Effector CD4-positive, alpha-beta T cell (primary cell): ENCODE results near the gene NMNAT3. TPM values are rescaled to one million over a fixed set of nuclear protein-coding genes. Genes with fewer than 3 reads are reported as not detected.

Experiments
- DNase-seq: peaks from one replicate; pipeline ENCODE4 v3.0.0-alpha.2; 2020
- total RNA-seq: gene quantifications from one replicate; lab custom pipeline; 2026; lab: John Stamatoyannopoulos, UW

NMNAT3 gene
- total RNA-seq = not detected

- DNase-seq = peak; percentile 57
Measured at GRCh38 chr3:139677388-139678155, at the start of gene NMNAT3. Gene NMNAT3 (minus strand): TSS chr3:139677972. CDS start chr3:139627724, 50,248 bp downstream.

- DNase-seq = no peak
Measured at GRCh38 chr3:139721370-139721769, 43.6 kb upstream of the NMNAT3 start.

- no peak for DNase-seq
Measured at GRCh38 chr3:139718415-139718814, 40.6 kb upstream of the NMNAT3 start.

DNA sequence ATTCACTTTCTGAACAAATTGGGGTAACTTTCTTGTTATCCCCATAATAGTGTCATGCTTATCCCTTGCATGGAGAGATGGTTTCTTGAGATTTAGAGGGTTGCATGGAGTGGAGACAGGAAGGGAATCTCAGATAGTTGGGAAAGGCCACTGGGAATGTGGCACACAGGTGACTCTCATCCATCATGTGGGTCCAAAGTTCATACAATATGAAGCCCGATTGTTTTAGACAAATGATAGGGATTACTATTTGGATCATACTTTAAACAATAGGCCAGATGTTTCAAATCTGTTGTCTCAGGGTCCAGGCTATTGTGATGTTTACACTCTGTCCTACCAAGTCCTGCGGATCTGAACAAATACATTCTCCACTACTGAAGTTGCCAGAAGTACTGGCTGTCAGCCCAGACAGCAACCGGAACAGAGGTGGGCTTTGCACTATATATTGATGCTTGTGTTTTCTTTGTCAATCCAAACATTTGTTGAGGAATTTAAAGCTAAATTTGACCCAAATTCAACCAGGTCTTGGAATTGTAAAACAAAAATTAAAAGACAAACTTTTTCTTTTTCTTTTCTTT is 39.2 kb upstream of the NMNAT3 start:
- DNase-seq = no peak

- no peak for DNase-seq
Measured at GRCh38 chr3:139715743-139716360, 38.1 kb upstream of the NMNAT3 start.

DNA sequence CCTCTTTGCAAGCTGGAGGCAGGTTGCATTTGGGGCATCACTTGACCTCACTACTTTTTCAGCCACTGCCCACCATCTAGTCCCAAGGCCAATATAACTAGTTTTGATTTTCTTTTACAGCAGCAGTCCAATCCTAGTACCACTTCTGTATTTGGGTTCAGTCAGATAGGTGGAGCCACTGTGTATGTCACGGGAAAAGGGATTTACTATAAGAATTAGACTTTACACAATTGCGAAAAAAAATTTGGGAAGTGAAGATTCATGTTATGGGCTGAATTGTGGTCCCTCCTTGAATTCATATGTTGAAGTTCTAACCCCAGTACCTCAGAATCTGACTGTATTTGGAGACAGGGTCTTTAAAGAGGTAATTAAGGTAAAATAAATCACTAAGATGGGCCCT is 37.4 kb upstream of the NMNAT3 start:
- DNase-seq = no peak

- DNase-seq = no peak
Measured at GRCh38 chr3:139710212-139710611, 32.4 kb upstream of the NMNAT3 start.

DNA sequence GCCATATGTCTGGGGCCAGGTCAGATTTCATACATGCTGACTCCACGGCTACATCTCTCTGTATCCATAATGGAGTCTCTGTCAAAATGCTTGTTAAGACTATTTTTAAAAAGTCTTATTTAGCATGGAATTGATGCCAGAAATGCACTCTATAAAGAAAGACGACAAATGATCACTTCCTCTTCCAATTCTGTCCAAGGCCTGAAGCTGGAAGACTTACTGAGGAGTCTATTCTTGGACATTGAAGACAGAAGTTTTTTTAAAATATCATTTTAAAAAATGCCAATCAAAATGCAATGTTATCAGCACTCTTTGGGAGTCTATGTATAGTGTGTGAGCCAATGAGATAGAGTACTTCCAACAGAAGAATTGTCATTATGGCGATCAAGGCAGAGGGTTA is 27.9 kb upstream of the NMNAT3 start:
- no peak for DNase-seq

DNA sequence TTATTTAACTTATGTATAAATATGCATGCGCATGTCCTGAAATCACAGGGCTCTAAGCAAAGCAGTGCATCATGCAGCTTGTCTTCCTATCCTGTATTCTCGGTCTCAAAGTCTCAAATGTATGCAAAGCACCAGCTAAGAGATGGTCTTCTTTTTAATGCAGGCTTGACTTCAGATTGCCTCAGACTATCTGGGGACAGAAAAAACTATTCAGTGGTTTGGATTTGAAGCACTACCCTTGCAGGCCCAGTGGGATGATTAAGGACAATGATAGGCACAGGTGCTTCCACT is 18.5 kb upstream of the NMNAT3 start:
- DNase-seq = no peak

- no peak for DNase-seq
Measured at GRCh38 chr3:139695426-139696313, 17.9 kb upstream of the NMNAT3 start.

DNA sequence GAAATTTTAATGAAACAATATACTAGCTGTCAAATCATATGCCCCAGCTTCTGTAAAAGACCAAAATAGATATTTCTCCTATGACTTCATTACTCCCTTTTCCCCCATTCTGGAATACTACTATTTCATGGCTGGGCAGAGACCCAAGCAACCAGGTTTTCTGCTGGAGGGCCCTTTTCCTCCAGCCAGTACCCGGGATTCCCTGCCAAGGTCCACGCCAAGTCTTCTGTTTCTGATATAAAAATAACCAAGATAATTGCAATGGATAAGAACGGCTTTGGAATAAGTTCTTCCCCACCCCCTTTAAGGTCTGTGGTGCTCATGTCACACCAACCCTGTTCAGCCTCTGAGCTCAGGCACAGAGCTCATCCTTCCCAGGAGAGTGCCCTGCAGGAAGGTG is 17.2 kb upstream of the NMNAT3 start:
- DNase-seq = no peak

DNA sequence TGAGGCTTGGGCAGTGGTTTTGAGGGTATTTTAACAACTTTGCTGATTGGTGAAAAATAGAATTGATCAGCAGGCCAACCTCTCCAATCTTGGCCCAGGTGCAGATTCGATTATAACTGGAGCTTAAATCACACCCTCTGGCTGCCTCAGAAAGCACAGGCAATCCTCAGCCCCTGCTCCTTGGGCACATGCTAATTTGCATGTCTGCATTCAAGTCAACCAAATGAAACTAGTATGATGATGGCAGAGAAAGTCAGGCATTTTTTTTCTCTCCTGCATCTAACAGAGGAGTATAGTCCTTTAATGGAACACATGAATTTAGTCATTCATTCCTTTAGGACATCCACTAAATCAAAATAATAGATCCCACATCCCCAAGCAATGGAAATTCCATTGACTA is 16.8 kb upstream of the NMNAT3 start:
- DNase-seq = no peak

DNA sequence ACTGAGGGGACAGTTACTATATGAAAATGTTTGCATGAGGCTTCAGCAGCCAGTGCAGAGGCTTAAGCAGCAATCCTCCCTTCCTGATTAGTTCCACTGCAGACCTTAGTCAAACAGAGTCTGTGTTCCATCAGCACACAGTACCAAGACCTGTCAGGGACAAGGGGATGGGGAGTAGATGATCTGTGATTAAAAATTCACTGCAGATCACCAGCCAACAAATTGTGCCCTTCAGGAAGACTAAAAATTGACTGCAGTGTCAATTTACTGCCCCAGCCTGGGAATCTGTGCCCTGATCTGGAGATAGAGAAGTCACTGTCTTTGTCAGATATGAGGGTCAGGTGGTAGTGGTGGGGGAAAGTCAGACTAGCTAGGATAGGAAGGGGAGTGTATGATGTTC is 13.8 kb upstream of the NMNAT3 start:
- no peak for DNase-seq

- no peak for DNase-seq
Measured at GRCh38 chr3:139689708-139690228, 12.0 kb upstream of the NMNAT3 start.

- no peak for DNase-seq
Measured at GRCh38 chr3:139689122-139689521, 11.3 kb upstream of the NMNAT3 start.

GRCh38 chr3:139687431-139687830 is 9.7 kb upstream of the NMNAT3 start:
- DNase-seq = no peak

DNA sequence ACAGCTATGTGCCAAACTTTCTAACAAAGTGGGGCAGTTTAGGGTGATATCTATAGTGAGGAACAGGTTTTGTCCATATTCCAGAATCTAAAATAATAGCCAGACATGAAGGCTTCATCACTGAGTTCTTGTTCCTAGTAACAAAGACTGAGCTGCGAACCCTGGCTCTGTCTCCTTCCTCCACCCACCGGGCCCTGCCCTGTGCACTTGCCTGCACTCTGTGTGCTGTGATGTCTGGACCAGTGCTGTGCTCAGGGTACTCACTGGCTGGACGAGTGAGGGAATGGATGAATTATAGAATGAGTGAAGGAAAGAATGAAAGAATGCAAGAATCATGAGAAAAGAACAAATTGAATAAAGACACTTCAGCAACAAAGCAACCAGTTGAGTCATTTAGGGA is 8.9 kb upstream of the NMNAT3 start:
- DNase-seq = no peak

DNA sequence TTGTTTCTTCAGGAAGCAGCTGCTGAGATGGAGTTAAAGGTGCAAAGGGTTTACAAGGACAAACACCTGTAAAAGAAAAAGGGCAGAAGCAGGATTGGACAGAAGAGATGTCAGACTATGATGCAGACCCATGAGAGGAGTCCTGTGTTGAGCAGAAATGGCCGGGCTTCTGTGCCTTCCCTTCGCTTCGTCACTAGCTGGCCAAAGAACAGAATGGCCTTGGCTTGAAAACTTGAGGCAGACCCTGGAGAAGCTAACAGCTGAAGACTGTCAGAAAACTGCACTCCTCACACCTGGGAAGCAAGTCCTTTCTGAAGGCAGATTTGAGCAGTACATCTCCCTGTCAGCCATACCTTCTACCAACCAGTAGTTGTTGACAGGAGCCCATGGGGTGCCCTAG is 8.4 kb upstream of the NMNAT3 start:
- DNase-seq = no peak

- DNase-seq = no peak
Measured at GRCh38 chr3:139679220-139679775, 1.5 kb upstream of the NMNAT3 start.

DNA sequence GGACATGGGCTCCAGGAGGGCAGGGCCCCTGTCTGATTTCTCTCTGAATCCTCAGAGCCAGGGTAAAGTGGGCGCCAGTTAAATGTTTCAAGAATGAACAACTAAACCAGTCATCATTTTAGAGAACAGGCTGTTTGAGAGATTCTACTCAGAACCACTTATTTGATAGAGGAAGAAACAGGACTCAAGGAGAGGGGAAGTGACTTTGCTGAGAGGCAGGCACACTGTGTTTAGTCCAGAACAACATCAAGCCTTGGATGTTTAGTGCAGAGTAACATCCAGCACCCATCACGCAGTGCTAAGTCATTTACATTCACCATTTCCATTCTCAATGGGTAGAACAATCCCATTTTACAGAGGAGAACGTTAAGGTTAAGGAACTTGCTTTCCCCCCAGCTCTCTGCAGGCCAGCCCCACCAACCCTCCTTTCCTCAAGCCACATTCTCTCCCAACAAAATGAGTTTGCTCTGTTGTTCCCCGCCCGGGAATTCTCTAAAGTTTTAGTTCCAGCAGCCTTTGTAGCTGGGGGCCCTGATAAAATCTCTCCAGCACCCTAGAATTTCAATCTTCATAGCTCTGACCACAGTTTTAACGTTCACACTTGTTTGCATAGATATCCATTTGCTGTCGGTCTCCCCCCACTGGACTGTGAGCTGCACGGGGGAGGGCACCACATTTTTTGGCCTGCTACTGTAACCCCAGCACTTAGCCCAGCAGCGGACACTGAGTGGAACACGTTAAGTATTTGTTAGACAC is 962 bp downstream of the NMNAT3 start:
- no peak for DNase-seq

DNA sequence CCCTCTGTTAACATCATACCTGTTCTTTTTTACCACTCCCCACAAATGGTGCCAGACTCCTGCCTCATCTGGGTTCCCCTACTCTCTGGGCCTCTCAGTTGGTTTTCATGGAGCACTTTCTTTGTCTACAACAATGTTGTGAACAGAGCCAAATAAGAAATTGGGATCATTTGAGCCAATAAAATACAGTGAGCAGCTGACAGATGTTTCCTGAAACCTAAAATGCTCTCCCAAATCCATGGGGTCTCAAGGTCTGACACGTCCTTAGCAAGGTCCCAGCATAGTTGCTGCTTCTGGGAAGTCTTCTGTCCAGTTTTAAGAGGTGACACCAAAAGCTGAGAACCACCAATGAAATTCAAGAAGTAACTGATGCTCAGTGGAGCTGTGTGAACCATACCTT is 1.7 kb downstream of the NMNAT3 start:
- no peak for DNase-seq

- no peak for DNase-seq
Measured at GRCh38 chr3:139675327-139675726, 2.4 kb downstream of the NMNAT3 start.
